Vagina (tissue), 2 donors: ENCODE measurements around the gene PNPLA2. TPM values are rescaled to one million over a fixed set of nuclear protein-coding genes. Genes with fewer than 3 reads are reported as not detected.

ENCODE experiments used
- DNase-seq, 2 donors: peaks; one replicate each; pipeline ENCODE4 v3.0.0-alpha.2; 2017; ENCODE audit errors: extremely low spot score in 2 of 2
- H3K27ac ChIP-seq: fragments of 200-600 bp; sonication (generic); one replicate; pipeline ENCODE4 v1.5.1; 2019
- H3K27me3 ChIP-seq: fragments of 200-600 bp; sonication (generic); one replicate; pipeline ENCODE4 v1.5.1; 2019
- H3K36me3 ChIP-seq, 2 donors: fragments of 200-600 bp; sonication (generic); one replicate each; pipeline ENCODE4 v1.5.1; 2017 to 2019
- H3K4me1 ChIP-seq: fragments of 200-600 bp; sonication (generic); one replicate; pipeline ENCODE4 v1.5.1; 2019
- H3K4me3 ChIP-seq, 2 donors: fragments of 200-600 bp; sonication (generic); 1 replicate in 1 of 2; 2 replicates in 1 of 2; pipeline ENCODE4 v1.5.1; 2016 to 2019
- H3K9me3 ChIP-seq: fragments of 200-600 bp; sonication (generic); one replicate; pipeline ENCODE4 v1.5.1; 2019
- POLR2A ChIP-seq, 2 donors: fragments of 450-650 bp; IDR thresholded peaks; one replicate each; pipeline ENCODE4 v1.6.1; 2017; ENCODE audit warnings: antibody characterized with exemption in 2 of 2, mild to moderate bottlenecking in 2 of 2, moderate library complexity in 2 of 2
- POLR2AphosphoS5 ChIP-seq, 2 donors: sonication (generic); formaldehyde crosslinking; IDR thresholded peaks; one replicate each; pipeline ENCODE4 v1.9.0; 2017; ENCODE audit warnings: antibody characterized with exemption in 2 of 2, mild to moderate bottlenecking in 2 of 2, low read depth in 1 of 2; ENCODE audit not compliant: insufficient read depth in 1 of 2
- intact Hi-C: fragments of 100-400 bp; cut with DNase I; formaldehyde crosslinking; loops from one replicate; pipeline ENCODE4 v1.15.1; 2023
- total RNA-seq: library from RNA; depleted of rRNA; stranded (reverse); fragments of >200 nt; gene quantifications from one replicate; pipeline ENCODE4 v1.2.3, GENCODE V29; 2016
- TF ChIP-seq, protein P1 (sequence below), 3 experiments: fragments of 450-650 bp in 2 of 3; fragments of 200-600 bp in 1 of 3; sonication (generic) in 1 of 3; IDR thresholded peaks; one replicate each; pipeline ENCODE4 v1.5.1; 2017 to 2019; ENCODE audit warnings: antibody characterized with exemption in 3 of 3, mild to moderate bottlenecking in 2 of 3, moderate library complexity in 2 of 3

Gene PNPLA2
- total RNA-seq, 1 donor from 2014 or later, result 103 TPM

DNA sequence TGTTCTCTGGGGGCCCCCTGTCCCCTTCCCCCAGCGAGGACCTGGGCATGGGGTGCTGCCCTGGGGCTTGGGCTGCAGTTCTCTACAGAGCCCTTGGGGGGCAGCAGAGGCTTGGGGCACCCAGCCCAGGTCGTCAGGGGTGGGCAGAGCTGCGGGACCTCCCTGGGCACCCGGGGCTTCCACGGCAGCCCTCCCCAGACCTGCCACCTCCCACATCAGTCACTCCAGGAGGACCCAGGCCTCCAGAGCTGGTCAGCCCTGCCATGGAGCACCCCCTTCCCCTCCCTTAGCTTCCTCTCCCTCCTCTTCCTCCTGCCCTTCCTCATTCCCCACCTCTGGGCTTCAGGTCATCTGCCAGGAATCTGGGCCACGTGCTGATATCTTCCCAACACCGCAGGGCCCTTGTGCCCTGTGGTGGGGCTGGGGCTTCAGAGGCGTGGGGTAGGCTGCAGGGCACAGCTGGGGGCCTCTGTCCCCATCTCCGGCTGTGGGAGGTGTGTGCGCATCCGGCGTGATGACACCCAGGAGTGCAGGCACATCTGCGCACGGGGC, 29.7 kb downstream of the PNPLA2 start:
- peak overlapping the region; percentile 43 to 63 for H3K4me3 ChIP-seq
- H3K27me3 ChIP-seq, result no peaks in the 10 kb centered on the region
- TF ChIP-seq POLR2A (IDR thresholded peaks at IDR 0.05) (no peak), POLR2AphosphoS5 (IDR thresholded peaks at IDR 0.05; ENCODE audit: insufficient read depth in 1 of 2, low read depth in 1 of 2) (no peak)
- TF ChIP-seq, protein P1, sequence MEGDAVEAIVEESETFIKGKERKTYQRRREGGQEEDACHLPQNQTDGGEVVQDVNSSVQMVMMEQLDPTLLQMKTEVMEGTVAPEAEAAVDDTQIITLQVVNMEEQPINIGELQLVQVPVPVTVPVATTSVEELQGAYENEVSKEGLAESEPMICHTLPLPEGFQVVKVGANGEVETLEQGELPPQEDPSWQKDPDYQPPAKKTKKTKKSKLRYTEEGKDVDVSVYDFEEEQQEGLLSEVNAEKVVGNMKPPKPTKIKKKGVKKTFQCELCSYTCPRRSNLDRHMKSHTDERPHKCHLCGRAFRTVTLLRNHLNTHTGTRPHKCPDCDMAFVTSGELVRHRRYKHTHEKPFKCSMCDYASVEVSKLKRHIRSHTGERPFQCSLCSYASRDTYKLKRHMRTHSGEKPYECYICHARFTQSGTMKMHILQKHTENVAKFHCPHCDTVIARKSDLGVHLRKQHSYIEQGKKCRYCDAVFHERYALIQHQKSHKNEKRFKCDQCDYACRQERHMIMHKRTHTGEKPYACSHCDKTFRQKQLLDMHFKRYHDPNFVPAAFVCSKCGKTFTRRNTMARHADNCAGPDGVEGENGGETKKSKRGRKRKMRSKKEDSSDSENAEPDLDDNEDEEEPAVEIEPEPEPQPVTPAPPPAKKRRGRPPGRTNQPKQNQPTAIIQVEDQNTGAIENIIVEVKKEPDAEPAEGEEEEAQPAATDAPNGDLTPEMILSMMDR (IDR thresholded peaks at IDR 0.05), result peak; percentile 63 to 68 (median 68)
- DNase-seq, result no peak
- H3K27ac ChIP-seq, result peak overlapping the region; percentile 40
- intact Hi-C loops, result no loop called here
- H3K36me3 ChIP-seq, result no peaks in the 10 kb centered on the region
- H3K4me1 ChIP-seq, result peaks cover 83% of the 10 kb centered on the region
- no peaks in the 10 kb centered on the region for H3K9me3 ChIP-seq

DNA sequence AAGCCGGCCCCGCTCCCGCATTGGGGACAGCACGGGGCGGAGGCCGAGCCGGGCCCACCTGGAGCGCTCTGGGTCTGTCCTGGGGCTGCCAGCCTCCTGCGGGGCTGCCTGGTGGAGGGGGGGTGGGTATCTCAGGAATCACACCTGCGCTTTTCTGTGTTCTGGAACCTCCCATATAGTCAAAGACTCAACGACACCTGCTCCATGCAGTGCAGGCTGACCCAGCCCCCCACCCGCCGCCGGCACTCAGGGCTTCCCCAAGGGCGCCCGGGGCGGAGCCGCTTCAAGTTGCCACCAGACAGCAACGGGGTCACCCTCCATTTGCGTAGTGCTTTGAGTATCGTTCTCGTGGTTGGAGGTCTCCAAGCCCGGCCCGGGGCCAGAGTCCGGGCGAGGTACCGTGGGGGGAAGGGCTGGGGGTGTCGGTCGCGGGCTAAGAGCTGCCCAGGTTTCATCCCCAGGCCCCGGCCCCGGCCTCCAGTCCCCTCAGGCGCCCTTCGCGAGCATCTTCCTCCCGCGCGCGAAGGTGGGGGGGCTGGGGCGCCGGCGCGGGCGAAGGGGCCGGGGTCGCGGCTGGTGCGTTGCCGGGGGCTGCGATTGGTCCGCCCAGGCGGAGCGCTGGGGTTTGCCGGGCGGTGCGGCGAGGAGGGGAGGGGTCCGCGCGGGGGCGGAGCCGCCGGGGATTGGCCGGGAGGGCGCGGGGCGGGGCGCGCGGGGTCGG, 30.6 kb downstream of the PNPLA2 start:
- H3K27me3 ChIP-seq, result no peaks in the 10 kb centered on the region
- peaks cover 75% of the 10 kb centered on the region for H3K4me1 ChIP-seq
- peak overlapping the region; percentile 43 to 63 for H3K4me3 ChIP-seq
- peak overlapping the region; percentile 40 for H3K27ac ChIP-seq
- intact Hi-C loops, result no loop called here
- no peaks in the 10 kb centered on the region for H3K36me3 ChIP-seq
- no peaks in the 10 kb centered on the region for H3K9me3 ChIP-seq
- TF ChIP-seq POLR2A (IDR thresholded peaks at IDR 0.05), result no peak
- no peak for DNase-seq

DNA sequence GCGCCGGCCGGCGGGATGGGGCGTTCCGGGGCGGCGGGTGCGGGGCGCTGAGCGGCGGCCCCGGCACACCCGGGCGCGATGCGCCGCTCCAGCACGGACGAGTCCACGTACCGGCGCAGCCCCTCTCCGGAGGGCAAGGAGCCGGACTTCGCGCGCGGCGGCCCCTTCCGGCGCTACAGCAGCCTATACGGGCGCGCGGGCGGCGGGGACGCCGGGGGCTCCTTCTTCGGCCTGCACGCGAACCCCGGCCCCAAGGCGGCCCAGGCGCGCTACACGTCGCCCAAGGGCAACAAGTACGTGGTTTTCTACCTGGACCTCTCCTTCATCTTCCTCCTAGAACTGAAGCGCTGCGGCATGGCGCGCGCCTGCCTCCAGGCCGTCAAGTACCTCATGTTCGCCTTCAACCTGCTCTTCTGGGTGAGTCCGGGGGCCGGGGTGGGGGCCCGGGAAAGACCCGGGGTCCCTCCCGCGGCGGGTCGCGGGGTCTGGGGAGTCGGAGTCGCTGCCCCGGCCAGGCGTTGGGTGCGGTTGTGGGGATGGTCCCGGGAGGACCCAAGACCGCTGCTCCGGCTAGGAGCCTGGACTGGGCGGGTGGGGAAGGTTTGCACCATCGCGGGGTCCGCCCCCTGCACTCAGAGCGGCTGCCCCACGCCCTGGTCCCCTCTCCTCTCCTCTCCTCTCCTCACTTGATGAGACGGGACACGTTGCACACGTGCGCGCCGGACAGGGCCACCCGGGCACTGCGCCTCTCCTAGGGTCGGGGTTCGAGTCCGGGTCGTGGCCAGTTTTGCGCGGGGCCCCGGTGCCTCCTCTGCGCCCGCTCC, 31.4 kb downstream of the PNPLA2 start:
- no peak overlapping the region for H3K27ac ChIP-seq
- H3K27me3 ChIP-seq, result no peaks in the 10 kb centered on the region
- DNase-seq, result no peak
- H3K4me1 ChIP-seq, result peaks cover 66% of the 10 kb centered on the region
- H3K4me3 ChIP-seq, result peak overlapping the region; percentile 43 to 63
- H3K36me3 ChIP-seq, result no peaks in the 10 kb centered on the region
- H3K9me3 ChIP-seq, result no peaks in the 10 kb centered on the region
- no peak for TF ChIP-seq POLR2A (IDR thresholded peaks at IDR 0.05)
- no peak for TF ChIP-seq POLR2AphosphoS5 (IDR thresholded peaks at IDR 0.05; ENCODE audit: insufficient read depth in 1 of 2, low read depth in 1 of 2)
- TF ChIP-seq, protein P1 (IDR thresholded peaks at IDR 0.05), result no peak
- intact Hi-C loops, result loop anchor here (5.0 kb wide), 1 partner anchor 202 kb away; no protein-coding TSS in a partner anchor

DNA sequence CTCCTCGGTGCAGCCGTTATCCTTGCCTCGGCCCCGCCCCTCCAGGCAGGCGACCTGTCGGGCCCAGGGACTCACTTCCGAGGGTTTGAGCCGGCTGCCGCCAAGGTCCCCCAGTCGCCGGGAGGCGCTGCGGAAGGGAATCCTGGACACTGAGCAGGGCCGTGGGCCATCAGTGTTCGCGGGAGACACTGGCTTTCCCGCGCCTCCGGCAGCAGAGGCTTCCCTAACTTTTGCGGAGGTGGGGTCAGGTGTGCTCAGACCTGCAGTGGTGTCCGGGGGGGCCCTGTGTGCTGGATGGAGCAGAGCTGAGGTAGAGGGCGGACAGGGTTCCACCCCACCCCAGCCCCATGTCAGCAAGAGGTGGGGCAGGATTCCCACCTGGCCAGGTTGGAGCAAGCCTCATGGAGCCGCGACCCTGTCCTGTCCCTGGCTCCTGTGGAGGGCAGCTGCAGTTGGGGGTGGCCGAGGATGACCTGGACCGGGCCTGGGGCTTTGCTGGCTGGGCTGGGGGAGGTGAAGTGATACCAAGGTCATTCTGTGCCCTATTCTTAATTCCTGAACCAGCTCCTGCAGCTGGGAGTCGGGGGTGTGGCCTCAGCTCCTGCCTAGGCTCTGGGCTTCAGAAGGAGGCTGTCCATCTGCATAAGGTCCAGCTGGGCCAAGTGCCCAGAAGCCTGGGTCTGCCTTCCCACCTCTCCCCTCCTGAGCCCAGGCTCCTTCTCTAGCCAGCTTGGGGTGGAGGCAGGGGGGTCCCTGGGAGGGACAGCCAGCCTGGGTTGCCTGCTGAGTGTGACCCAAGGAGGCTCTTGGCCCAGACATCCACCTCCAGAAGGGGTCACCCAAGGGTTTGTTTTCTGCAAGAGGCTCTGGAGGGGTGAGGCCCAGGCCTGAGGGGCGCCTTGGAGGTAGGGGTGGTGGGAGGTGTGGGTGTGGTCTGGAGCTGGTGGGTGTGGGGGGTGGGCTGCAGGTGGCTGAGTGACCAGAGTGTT, 32.4 kb downstream of the PNPLA2 start:
- H3K4me1 ChIP-seq, result peaks cover 63% of the 10 kb centered on the region
- no peak overlapping the region for H3K4me3 ChIP-seq
- intact Hi-C loops, result loop anchor here (5.0 kb wide), 1 partner anchor 201 kb away; no protein-coding TSS in a partner anchor
- H3K9me3 ChIP-seq, result no peaks in the 10 kb centered on the region
- no peak for DNase-seq
- H3K27me3 ChIP-seq, result no peaks in the 10 kb centered on the region
- no peaks in the 10 kb centered on the region for H3K36me3 ChIP-seq
- TF ChIP-seq POLR2A (IDR thresholded peaks at IDR 0.05), result no peak
- no peak for TF ChIP-seq POLR2AphosphoS5 (IDR thresholded peaks at IDR 0.05; ENCODE audit: insufficient read depth in 1 of 2, low read depth in 1 of 2)
- TF ChIP-seq, protein P1 (IDR thresholded peaks at IDR 0.05), result no peak
- H3K27ac ChIP-seq, result no peak overlapping the region
